HepG2 (cell line): ENCODE results near the gene PCSK1. TPM values are rescaled to one million over a fixed set of nuclear protein-coding genes. Genes with fewer than 3 reads are reported as not detected.

Experiments used
- GATAD2A ChIP-seq: IDR thresholded peaks from 2 replicates; pipeline ENCODE4 v1.6.1; 2016
- HNF4A ChIP-seq: sonication (generic); formaldehyde crosslinking; IDR thresholded peaks from 2 replicates; pipeline ENCODE4 v1.4.0; 2020; ENCODE audit warnings: missing genetic modification reagents
- MEF2D ChIP-seq: sonication (generic); formaldehyde crosslinking; IDR thresholded peaks from 2 replicates; pipeline ENCODE4 v1.5.1; 2020; ENCODE audit warnings: mild to moderate bottlenecking, missing genetic modification reagents
- MTERF4 ChIP-seq: sonication (generic); formaldehyde crosslinking; IDR thresholded peaks from 2 replicates; pipeline ENCODE4 v1.8.0; 2023; ENCODE audit warnings: mild to moderate bottlenecking, missing genetic modification reagents
- NCOA1 ChIP-seq: sonication (generic); formaldehyde crosslinking; IDR thresholded peaks from 2 replicates; pipeline ENCODE4 v1.9.0; 2021; ENCODE audit warnings: missing genetic modification reagents
- RBFOX2 ChIP-seq: fragments of 200-400 bp; formaldehyde crosslinking; IDR thresholded peaks from 2 replicates; pipeline ENCODE4 v1.6.1; 2017; ENCODE audit warnings: low read depth, mild to moderate bottlenecking, low read length
- REST ChIP-seq, 2 experiments: IDR thresholded peaks; 2 replicates each; pipeline ENCODE4 v1.6.1; 2011 to 2012; ENCODE audit warnings: low read length in 2 of 2, borderline replicate concordance in 1 of 2, low read depth in 1 of 2, mild to moderate bottlenecking in 1 of 2, moderate library complexity in 1 of 2
- SMAD1 ChIP-seq: sonication (generic); formaldehyde crosslinking; IDR thresholded peaks from 2 replicates; pipeline ENCODE4 v1.4.0; 2020; ENCODE audit warnings: missing genetic modification reagents, low read depth, mild to moderate bottlenecking, borderline replicate concordance
- SOX13 ChIP-seq, 3 experiments: fragments of 450-650 bp in 1 of 3; sonication (generic) in 1 of 3; formaldehyde crosslinking in 1 of 3; IDR thresholded peaks in 2 of 3; conservative IDR thresholded peaks in 1 of 3; 2 replicates each; pipeline versions ENCODE4 v1.5.0 to v1.6.1; 2016 to 2020; ENCODE audit warnings: antibody characterized with exemption in 1 of 3, mild to moderate bottlenecking in 1 of 3, missing compliant biosample characterization in 1 of 3, missing genetic modification reagents in 1 of 3, moderate library complexity in 1 of 3
- TAF15 ChIP-seq: fragments of 200-400 bp; formaldehyde crosslinking; IDR thresholded peaks from one replicate; pipeline ENCODE4 v1.6.1; 2018; ENCODE audit warnings: mild to moderate bottlenecking, low read depth, low read length; ENCODE audit not compliant: poor library complexity, severe bottlenecking
- TBX2 ChIP-seq: sonication (generic); formaldehyde crosslinking; IDR thresholded peaks from 2 replicates; pipeline ENCODE4 v1.5.0; 2020; ENCODE audit warnings: missing genetic modification reagents, mild to moderate bottlenecking, borderline replicate concordance
- YEATS2 ChIP-seq: sonication (generic); formaldehyde crosslinking; IDR thresholded peaks from 2 replicates; pipeline ENCODE4 v1.4.0; 2020; ENCODE audit warnings: missing genetic modification reagents, borderline replicate concordance
- ZNF124 ChIP-seq: sonication (generic); formaldehyde crosslinking; IDR thresholded peaks from 2 replicates; pipeline ENCODE4 v1.4.0; 2020; ENCODE audit warnings: missing genetic modification reagents
- ZNF552 ChIP-seq: sonication (generic); formaldehyde crosslinking; IDR thresholded peaks from 2 replicates; pipeline ENCODE4 v1.9.0; 2022; ENCODE audit warnings: missing genetic modification reagents, mild to moderate bottlenecking, borderline replicate concordance
- ZNF598 ChIP-seq: sonication (generic); formaldehyde crosslinking; IDR thresholded peaks from 2 replicates; pipeline ENCODE4 v1.5.1; 2020; ENCODE audit warnings: mild to moderate bottlenecking, missing genetic modification reagents, borderline replicate concordance
- ZNF616 ChIP-seq: sonication (generic); formaldehyde crosslinking; IDR thresholded peaks from 2 replicates; pipeline ENCODE4 v1.5.0; 2020; ENCODE audit warnings: low read depth, mild to moderate bottlenecking, missing genetic modification reagents
- ZNF704 ChIP-seq: sonication (generic); formaldehyde crosslinking; IDR thresholded peaks from 2 replicates; pipeline ENCODE4 v1.8.1; 2023; ENCODE audit warnings: mild to moderate bottlenecking, inconsistent platforms, moderate library complexity, missing genetic modification reagents, borderline replicate concordance
- ZSCAN12 ChIP-seq: sonication (generic); formaldehyde crosslinking; IDR thresholded peaks from 2 replicates; pipeline ENCODE4 v1.9.0; 2021; ENCODE audit warnings: mild to moderate bottlenecking, missing genetic modification reagents
- ZZZ3 ChIP-seq: sonication (generic); formaldehyde crosslinking; IDR thresholded peaks from 2 replicates; pipeline ENCODE4 v1.4.0; 2020; ENCODE audit warnings: missing genetic modification reagents, mild to moderate bottlenecking, borderline replicate concordance
- polyA plus RNA-seq, 8 experiments: library from polyadenylated mRNA; depleted of rRNA in 3 of 8; stranded (reverse) in 7 of 8; unstranded in 1 of 8; fragments of >200 nt; fragmentation: Illumina TruSeq in 4 of 8; extraction: Trizol in 4 of 8; gene quantifications; 2 replicates each; pipeline versions ENCODE4 v1.2.1 to v1.2.3, GENCODE V29; 2011 to 2016; ENCODE audit warnings: low read depth in 4 of 8, missing spikeins in 1 of 8, mixed read lengths in 1 of 8; ENCODE audit not compliant: insufficient read depth in 1 of 8
- total RNA-seq, 5 experiments: library from RNA; depleted of rRNA; stranded (reverse); fragments of >200 nt; fragmentation: Illumina TruSeq; extraction: Trizol; gene quantifications; 2 replicates each; pipeline ENCODE4 v1.2.3, GENCODE V29; 2016; ENCODE audit warnings: low read depth in 1 of 5

Gene PCSK1
- total and polyA plus RNA-seq, 2 of the 13 experiments (the other 11 are each of a cell fraction or from before 2014, with no cell fraction given): not detected

GRCh38 chr5:96434201-96434645, 1.2 kb upstream of the PCSK1 start (continued):
- TF ChIP-seq REST (IDR thresholded peaks at IDR 0.05; ENCODE audit: borderline replicate concordance in 1 of 2, low read depth in 1 of 2, low read length in 2 of 2) (peak; percentile 97 to 99), MEF2D (CRISPR knock-in tag) (no peak), ZNF598 (0 out of 2 replicates have a peak, but pooled peaks have one; percentile 32), NCOA1 (CRISPR knock-in tag) (no peak), RBFOX2 (no peak), YEATS2 (CRISPR knock-in tag) (0 out of 2 replicates have a peak, but pooled peaks have one; percentile 26), ZNF616 (CRISPR knock-in tag) (no peak), HNF4A (CRISPR knock-in tag) (no peak), MTERF4 (CRISPR knock-in tag) (no peak), ZNF704 (CRISPR knock-in tag) (no peak), GATAD2A (CRISPR knock-in tag) (no peak), ZZZ3 (CRISPR knock-in tag) (no peak), ZNF124 (peak; percentile 68; the same call in 1 of the 2 replicates), ZNF552 (CRISPR knock-in tag) (no peak), TBX2 (CRISPR knock-in tag) (0 out of 2 replicates have a peak, but pooled peaks have one; percentile 20), SOX13 (IDR thresholded peaks at IDR 0.05) (no peak), SOX13 (CRISPR knock-in tag; conservative IDR thresholded peaks at IDR 0.05 in 1 of 2, IDR thresholded peaks at IDR 0.05 in 1 of 2) (no peak), ZSCAN12 (CRISPR knock-in tag) (peak; percentile 43; the same call in 1 of the 2 replicates), SMAD1 (CRISPR knock-in tag) (no peak), TAF15 (no peak)
